Brain microvascular endothelial cell (primary cell): ENCODE results near the gene RPL21.

Source experiments
- DNase-seq: peaks from one replicate; pipeline ENCODE4 v3.0.0-alpha.2; 2020
- H3K27ac ChIP-seq: fragments of 250-450 bp; sonication (Bioruptor Pico); 2 replicates; pipeline ENCODE4 v1.5.1; 2020; ENCODE audit warnings: mild to moderate bottlenecking, moderate library complexity
- H3K27me3 ChIP-seq: fragments of 250-450 bp; sonication (Bioruptor Pico); replicated peaks from 2 replicates; pipeline ENCODE4 v1.5.1; 2020; ENCODE audit warnings: mild to moderate bottlenecking
- H3K36me3 ChIP-seq: fragments of 250-450 bp; sonication (Bioruptor Pico); replicated peaks from 2 replicates; pipeline ENCODE4 v1.5.1; 2020; ENCODE audit warnings: mild to moderate bottlenecking
- H3K4me3 ChIP-seq: 2 replicates; pipeline ENCODE4 v1.5.1; 2011; ENCODE audit warnings: low read depth, mild to moderate bottlenecking, control low read depth, low read length, moderate library complexity
- CTCF ChIP-seq: IDR thresholded peaks from 2 replicates; pipeline ENCODE4 v1.5.1; 2011; ENCODE audit warnings: low read depth, mild to moderate bottlenecking, moderate library complexity, low read length, control low read depth, inconsistent platforms; ENCODE audit errors: missing control alignments
- in situ Hi-C: cut with HindIII; loops from 2 replicates; pipeline ENCODE4 v1.10.0; 2017; ENCODE audit warnings: low sequenced_read_pairs, low pct_ligation_motif_present

Gene RPL21

GRCh38 chr13:27269114-27269665 is 17.8 kb downstream of the RPL21 start:
- H3K4me3 ChIP-seq = no peak overlapping the region
- TF ChIP-seq CTCF = no peak
- no peak for DNase-seq
- H3K27me3 ChIP-seq = no peaks in the 10 kb centered on the region
- no peaks in the 10 kb centered on the region for H3K36me3 ChIP-seq
- in situ Hi-C loops = no loop called here
- no peak overlapping the region for H3K27ac ChIP-seq

- peak within 1 kb of the TSS; percentile 23 for H3K27ac ChIP-seq
These were observed 19.5 kb downstream of the RPL21 start, which contains the start of gene RASL11A for GRCh38 chr13:27270594-27271520. RASL11A (plus strand) TSS chr13:27270830; CDS start chr13:27270945, 115 bp downstream.

GRCh38 chr13:27271570-27272096 is 20.3 kb downstream of the RPL21 start:
- in situ Hi-C loops = no loop called here
- H3K27ac ChIP-seq = no peak overlapping the region

More at GRCh38 chr13:27270594-27271520, 19.5 kb downstream of the RPL21 start, which contains the start of gene RASL11A:
- peak; percentile 81 for DNase-seq
- TF ChIP-seq CTCF = peak; percentile 70
- Histone ChIP-seq H3K27me3 (no peaks in the 10 kb centered on the region), H3K36me3 (no peaks in the 10 kb centered on the region), H3K4me3 (peak within 1 kb of the TSS; percentile 71)
- in situ Hi-C loops = no loop called here

GRCh38 chr13:27273658-27274425 is 22.5 kb downstream of the RPL21 start:
- peak; percentile 85 for DNase-seq
- no peak for TF ChIP-seq CTCF
- no peaks in the 10 kb centered on the region for H3K36me3 ChIP-seq
- no peak overlapping the region for H3K4me3 ChIP-seq
- in situ Hi-C loops = no loop called here
- peak overlapping the region; percentile 68 for H3K27ac ChIP-seq
- no peaks in the 10 kb centered on the region for H3K27me3 ChIP-seq

More at GRCh38 chr13:27271570-27272096, 20.3 kb downstream of the RPL21 start:
- no peak for DNase-seq
- TF ChIP-seq CTCF = no peak
- Histone ChIP-seq H3K36me3 (no peaks in the 10 kb centered on the region), H3K27me3 (no peaks in the 10 kb centered on the region), H3K4me3 (peak overlapping the region; percentile 71)

GRCh38 chr13:27274631-27275030 is 23.3 kb downstream of the RPL21 start:
- no peaks in the 10 kb centered on the region for H3K27me3 ChIP-seq
- H3K4me3 ChIP-seq = no peak overlapping the region
- no peak for DNase-seq
- TF ChIP-seq CTCF = no peak
- H3K36me3 ChIP-seq = no peaks in the 10 kb centered on the region
- no peak overlapping the region for H3K27ac ChIP-seq
- in situ Hi-C loops = no loop called here
